ENCODE data around the gene CFAP92.
"Not testable (repeated sequence)": the region's sequence is repeated elsewhere in the genome, so short reads cannot be mapped to it uniquely, and the experiment has no call there.

CFAP92 gene

DNA sequence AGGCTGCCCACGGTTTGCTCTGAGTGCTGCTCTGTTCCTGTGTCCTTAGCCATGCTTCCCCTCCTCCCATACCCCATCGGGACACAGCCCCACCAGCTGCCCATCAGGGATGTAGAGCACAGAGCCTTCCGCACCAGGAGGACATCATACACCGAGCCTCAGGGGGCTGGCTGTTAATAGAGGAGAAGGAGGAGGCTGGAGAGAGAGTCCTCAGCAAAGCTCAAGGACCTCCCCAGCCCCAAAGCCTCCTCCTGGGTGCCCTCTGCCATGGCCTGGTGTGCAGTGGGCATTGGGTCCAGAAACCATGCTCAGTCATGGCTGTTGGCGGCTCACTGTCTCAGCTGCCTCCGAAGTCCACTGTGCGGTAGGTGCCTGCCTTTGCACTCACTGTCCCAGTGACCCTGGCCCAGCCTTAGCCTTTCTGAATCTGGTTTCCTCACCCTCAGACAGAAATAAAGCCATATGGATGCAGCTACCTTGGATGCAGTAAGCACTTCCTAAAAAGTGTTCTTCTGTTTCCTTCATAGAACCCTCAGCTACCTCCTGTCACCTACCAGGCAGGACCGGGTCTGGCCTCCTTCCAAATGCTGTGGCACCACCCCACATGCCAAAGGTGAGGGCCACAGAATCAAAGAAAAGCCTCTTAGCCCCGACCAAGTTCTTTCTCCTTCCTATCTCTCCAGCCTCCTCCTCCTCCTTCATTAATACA, 60.5 kb downstream of the CFAP92 start:
- DNase-seq: no peak

DNA sequence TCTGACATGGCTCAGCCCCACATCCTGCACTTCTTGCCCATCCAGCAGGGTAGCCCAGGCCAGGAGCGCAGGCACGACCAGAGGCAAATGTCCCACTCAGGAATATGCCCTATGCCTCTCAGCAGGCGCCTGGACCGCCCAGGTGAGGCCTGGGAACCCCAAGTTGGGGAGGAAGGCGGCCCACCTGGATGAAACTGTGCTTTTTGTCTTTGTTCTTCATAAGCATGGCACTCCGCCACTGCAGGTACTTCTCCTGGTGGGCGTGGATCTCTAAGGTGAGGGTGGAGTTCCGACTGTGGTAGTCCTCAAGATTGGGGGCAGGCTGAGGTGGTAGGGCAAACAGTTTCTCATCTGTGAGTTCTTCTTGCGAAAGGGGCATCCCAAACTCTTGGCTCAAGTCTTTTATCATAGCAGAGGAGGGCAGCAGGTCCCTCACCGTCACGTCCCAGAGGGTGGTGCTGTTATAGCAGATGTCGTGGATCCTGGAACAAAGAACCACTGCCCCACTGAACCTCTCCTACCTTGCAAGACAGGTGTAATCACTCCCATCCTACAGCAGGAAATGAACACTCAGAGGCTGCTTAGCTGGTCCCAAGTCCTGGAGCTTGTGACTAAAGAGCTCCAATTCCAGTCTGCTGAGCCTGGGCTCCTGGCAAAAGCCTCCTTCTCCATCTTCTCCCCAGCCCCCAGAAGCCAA, 61.2 kb downstream of the CFAP92 start:
- DNase-seq: no peak

DNA sequence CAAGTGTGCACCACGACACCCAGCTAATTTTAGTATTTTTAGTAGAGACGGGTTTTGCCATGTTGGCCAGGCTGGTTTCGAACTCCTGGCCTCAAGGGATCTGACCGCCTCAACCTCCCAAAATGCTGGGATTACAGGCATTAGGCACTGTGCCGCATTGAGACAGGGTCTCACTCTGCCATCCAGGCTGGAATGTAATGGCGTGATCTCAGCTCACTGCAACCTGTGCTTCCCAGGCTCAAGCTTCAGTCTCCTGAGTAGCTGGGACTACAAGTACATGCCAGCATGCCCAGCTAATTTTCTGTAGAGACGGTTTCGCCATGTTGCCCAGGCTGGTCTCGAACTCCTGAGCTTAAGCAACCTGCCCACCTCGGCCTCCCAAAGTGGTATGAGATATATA, 62.8 kb downstream of the CFAP92 start:
- DNase-seq: no peak

- DNase-seq: no peak
Measured at GRCh38 chr3:128929364-128929763, 64.5 kb downstream of the CFAP92 start.

DNA sequence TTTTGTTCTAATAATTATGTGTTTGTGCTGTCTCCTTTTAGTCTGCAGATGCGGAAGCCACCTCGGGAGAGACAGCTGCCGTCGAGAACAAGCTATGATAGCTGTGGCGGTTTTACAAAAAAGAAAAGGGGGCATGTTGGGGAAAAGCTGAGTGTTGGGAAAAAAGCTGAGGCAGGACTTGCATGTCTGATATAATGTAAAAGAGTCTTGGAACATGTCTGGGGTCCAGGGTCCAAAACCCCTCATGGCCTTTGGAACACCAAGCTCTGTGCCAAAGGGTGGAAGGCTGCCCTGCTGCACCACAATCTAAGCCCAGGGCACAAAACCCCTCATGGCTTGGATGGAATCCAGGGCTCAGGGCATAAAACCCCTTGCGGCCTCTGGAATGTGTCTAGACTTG, 69.9 kb downstream of the CFAP92 start:
- DNase-seq: not testable (repeated sequence)

GRCh38 chr3:128923576-128923975, 70.3 kb downstream of the CFAP92 start:
- DNase-seq: peak in 1 of 2 donors; percentile 43

DNA sequence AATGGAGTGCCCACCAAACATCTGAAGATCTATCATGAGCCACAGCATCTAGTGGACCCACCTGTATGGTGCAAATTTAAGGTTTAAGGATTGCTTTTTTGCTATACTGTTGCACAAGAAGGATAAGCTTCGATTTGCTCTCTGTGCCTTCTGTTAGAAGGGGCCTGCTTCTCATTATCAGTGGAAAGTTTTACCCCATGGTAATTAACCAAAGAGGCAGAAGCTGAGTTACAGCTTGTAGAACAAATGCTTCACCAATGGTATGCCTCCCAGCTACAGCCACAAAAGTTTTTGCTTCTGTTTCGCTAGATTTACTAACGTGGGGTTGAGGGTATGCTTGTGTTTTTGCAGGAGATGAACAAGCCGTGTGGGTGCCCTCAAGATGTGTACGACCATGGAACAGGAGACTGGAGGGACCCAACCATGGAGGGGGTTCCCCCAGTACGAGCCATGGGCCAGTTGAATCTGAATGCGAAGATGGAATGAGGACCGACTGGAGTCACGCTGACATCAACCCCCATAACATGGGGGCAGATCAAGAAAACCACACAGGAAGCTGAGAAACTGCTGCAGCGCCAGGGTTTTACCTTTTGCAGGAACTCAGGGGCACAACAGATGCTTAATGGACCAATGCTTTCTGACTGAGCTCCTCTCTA, 70.9 kb downstream of the CFAP92 start:
- DNase-seq: peak; percentile 36 to 50

GRCh38 chr3:128919988-128920387, 73.9 kb downstream of the CFAP92 start:
- no peak for DNase-seq

DNA sequence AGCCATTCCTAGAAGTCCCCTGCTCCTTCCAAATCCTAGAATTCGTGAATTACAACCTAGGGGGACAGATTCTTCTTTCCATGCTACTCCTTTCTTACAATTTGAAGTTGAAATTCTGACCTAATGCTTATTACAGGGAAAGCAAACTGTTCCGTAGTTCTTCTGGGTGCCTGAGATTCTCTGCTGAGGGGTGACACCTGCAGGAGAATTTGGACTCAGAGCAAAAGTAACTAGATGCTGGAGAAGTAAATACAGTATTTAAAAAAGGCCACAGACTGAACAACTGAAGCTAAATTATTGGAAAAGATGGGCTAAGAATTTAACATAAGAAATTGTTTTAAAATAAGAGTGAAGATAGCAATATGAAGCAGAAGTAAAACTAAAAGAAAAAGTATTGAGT, 76.6 kb downstream of the CFAP92 start:
- no peak for DNase-seq

DNA sequence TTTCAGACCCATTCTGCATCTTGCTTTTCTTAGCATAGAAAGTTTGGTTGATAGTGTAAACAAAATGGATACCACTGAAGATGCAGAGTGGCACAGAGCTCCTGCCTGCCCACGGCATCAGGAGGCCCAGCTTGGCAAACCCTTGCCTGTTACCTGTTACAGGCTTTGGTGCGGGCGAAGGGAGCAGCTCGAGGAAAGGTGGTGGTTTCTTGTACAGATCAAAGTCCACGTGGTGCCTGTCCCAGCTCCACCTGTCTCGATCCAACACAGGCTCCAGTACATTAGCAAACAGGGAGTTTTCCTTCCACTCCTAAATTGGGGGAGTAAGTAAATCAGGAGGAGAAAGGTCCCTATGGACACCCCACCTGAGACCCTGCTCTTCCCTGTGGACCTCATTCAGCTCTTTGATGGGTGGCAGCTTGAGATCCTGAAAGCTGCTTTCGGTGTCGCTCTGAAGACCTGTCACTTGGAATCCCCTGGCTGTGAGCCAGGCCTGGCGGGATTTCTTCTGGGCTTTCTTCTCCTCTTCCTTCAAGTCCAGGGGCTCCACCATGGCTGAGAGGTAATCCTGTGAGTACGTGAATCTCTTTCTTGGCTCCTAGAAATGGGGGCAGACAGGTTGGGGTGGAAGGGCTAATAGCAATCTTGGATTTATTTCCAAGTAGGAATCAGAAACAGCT, 78.8 kb downstream of the CFAP92 start:
- DNase-seq: no peak

DNA sequence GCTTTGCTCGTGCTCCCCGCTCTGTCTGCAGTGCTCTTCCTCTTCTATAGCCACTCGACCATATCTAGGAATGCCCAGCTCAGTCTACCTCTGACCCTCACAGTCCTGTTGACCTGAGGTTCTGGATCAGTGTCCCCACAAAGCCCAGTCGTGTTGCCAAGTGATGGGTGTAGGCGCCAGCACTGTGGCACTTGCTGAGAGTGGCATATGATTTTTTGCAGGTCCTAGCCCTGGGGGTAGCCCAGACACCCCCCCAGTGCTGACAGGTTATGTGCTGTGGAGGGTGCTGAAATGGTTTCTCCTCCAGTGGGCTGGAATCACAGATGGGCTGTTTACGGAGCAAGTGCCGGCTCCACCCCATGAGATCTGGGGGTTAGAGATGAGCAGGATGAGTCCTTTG, 82.0 kb downstream of the CFAP92 start:
- DNase-seq: no peak

DNA sequence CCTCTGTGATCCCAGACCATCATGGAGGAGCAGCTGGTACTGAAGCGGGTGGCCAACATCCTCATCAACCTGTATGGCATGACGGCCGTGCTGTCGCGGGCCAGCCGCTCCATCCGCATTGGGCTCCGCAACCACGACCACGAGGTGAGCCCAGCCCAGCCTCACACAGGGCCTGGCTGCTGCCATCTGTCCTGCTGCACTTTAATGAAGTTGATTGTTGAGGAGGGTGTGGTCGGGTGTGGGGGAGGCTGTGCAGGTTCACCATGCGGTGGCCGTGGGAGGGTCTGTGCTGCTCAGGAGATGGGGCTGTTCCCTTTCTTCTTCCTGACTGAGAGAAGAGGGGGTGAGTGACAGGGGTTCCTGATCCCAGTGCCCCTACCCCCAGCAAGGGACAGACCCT, 83.9 kb downstream of the CFAP92 start:
- DNase-seq: no peak

DNA sequence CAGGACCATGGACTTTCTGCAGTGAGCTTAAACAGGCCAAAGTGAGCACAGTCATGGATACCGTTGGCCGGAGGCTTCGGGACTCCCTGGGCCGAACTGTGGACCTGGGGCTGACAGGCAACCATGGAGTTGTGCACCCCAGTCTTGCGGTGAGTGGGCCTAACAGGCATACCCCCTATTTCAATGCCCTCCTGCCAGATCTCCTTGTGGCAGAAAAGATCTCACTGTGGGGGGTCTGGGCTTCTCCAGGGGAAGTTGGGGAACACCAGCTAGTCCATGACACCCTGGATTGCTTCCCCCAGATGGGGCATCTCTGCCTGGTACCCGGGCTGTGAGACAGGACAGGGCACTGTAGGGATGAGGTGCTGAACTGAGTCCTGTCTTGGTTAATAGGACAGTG, 84.9 kb downstream of the CFAP92 start:
- DNase-seq: no peak

DNA sequence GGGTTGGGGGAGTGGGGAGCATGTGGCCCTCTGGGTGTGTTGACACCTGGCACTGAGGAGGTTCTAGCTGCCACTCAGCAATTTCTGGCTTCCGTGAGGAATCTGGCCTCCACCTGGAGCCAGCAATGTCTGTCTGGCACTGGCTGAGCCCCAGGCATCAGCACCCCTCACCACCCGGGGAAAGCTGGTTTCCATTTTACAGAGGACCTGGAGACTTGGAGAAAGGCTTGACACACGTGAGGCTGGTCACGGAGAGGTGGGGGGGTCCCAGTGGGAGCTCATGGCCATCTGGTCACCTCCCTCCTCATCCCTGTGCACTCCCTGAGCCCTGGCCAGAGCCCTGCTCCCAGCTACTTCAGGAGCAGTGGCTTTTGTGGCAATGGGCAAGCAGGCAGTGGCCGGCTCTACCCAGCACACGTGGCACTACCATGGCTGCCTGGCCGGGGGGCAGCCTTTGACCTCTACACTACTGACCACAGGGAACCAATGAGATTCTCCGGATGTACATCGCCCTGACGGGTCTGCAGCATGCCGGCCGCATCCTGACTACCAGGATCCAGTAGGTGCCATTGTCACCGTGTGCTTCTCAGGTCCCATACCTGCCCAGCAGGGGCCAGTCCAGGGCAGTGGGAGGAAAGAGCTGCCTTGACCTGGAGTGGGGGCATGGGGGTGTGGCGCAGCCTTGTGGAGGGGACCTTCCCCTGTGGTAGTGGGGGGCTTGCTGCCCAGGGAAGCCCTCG, 86.0 kb downstream of the CFAP92 start:
- DNase-seq: no peak

GRCh38 chr3:128906804-128907525, 86.9 kb downstream of the CFAP92 start:
- no peak for DNase-seq

DNA sequence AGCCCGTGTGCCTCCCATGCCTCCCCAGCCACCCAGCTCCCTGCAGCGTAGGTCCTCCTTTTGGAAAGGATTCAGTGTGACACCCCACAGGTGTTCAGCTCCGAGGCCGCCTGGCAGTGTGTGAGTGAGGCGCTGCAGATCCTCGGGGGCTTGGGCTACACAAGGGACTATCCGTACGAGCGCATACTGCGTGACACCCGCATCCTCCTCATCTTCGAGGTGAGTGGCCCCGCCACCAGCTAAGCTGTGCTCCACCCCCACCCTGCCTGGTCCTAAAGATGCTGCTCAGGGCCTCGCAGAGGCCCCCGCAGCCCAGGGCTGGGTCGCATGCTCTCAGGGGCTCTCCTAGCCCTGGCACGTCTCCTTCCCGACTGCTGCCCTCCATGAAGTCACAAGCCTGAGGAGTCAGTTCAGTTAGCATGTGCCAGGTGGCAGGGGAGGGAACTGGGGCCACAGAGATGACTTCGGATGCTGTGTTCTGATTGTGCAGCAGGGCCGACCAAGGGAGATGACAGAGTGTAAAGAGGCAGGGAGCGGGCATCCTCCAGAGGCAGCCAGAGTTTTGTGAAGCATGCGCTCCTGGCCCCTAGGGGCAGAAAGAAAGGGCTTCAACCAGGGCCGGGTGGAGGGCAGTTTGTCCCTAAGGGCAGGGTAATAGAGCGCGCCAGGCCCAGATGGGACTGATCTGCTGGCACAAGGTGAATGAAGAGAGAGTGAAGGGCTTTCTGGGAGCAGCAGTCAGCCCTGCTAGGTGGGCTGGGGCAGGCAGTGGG, 87.7 kb downstream of the CFAP92 start:
- DNase-seq: no peak

DNA sequence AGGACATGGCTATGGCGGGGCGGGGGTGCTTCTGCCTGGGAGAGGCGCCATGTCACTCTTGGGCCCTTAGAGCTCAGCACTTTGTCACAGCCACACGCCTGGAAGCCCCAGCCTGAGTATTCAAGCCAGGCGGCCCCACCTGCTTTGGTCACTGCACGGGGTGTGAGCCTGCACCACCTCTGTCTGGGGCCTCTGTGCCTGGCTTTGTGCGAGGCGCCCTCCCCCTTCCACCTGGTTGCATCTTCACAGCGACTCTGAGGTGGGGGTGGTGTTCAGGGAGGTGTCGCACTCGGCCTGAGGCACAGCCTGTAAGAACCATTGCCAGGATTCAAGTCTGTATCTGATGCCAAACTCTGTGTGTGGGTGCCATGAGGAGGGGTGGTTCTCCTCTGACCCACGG, 90.4 kb downstream of the CFAP92 start:
- no peak for DNase-seq

DNA sequence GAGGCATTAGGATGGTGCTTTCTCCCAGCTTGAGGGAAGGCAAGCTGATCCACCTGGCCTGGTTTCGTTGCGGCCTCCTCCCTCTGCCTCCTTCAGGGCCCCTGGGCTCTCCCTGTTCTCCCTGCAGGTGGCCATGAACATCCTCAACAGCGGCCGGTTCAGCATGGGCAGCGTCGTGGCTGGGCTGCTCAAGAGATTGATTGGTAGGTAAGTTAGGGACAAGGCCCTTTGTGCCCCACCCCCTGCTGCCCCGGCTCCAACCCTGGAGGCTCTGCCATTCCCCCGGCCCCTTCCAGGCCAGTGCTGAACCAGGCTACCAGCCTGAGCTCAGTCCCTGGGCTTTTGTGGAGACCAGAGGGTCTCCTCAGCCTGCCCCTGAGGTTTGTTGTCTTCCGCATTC, 91.5 kb downstream of the CFAP92 start:
- no peak for DNase-seq

DNA sequence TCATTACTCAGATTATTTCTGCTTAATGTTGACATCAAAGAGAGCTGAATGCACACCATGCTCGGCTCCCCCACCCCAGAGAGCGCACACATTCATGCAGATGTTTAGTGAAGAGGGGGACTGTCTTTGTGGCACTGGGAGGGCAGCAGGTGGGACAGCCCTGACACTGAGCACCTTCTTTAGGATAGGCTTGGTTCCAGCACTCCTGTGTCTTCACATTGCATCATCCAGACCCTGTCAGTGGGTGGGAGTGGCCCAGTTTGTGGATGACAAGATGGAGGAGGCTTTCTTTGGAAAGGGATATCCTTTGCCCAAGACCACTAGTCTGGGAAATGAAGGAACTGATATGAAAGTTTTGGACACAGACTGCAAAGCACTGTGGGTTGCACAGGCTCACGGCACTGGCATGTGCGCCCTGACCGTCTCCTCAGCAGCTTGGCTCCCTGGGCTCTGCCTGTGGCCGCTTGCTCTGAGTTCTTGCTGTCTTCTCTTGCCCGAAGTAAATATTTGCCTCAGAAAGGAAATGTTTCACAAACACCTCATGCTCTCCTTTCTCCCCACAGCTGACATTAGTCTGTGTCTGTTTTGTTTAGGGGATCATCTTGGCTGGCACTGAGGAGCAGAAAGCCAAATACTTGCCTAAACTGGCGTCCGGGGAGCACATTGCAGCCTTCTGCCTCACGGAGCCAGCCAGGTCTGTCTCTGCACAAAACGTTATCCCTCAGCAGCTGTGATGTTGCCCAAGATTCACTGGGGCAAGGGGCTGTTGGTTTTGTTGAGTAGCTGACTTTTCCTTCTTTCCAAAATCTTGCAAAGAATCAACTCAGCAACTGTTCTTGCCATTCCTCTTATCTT, 97.8 kb downstream of the CFAP92 start:
- no peak for DNase-seq

DNA sequence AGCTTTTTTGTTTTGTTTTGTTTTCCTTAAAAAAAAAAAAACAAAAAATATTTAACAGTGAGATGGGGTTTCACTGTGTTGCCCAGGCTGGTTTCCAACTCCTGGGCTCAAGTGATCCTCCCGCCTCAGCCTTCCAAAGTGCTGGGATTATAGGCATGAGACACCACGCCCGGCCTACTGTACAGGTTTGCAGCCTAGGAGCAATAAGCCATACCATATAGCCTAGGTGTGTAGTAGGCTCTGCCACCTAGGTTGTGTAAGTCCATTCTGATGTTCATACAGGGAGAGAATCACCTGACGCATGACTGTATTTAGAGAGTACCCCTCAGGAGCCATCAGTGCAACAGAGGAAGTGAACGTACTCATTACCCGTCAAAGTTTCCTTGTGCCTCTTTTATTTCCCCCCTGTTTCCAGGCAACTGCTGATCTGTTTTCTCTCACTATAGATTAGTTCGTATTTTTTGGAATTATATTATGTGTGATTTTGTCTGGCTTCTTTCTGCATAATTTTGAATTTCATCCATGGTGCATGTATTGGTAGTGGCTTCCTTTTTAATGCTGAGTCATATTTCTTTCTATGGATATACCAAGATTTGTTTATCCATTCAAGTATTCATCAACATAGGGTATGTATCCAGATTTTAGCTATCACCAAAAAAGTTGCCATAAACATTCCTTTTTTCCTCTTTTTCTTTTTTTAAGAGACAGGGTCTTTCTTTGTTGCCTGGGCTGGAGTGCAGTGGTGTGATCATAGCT, 104.6 kb downstream of the CFAP92 start:
- no peak for DNase-seq

Measured in CD4-positive, alpha-beta T cell treated with Interleukin-1 beta for 1 hour (primary cell).